IMR-90 (cell line): ENCODE results near the gene ANKLE1. TPM values are rescaled to one million over a fixed set of nuclear protein-coding genes. Genes with fewer than 3 reads are reported as not detected.

Source experiments
- ATAC-seq: fragments of 200-7000 bp; cut with Tn5 transposase; 2 replicates; pipeline ENCODE4 v1.9.1; 2020; ENCODE audit warnings: low read depth, mild to moderate bottlenecking, moderate library complexity
- BruUV-seq: library from RNA; stranded (reverse); fragments of 400-500 nt; replicated peaks from 2 replicates; lab custom pipeline; 2021; lab: Mats Ljungman, UMichigan
- CTCF ChIA-PET: fragments of 300-600 bp; formaldehyde crosslinking; extraction: SDS; loops from one replicate; lab custom pipeline; 2021; ENCODE audit warnings: antibody characterized with exemption; lab: Yijun Ruan, JAX
- POLR2A ChIA-PET: fragments of 300-600 bp; sonication (Branson Sonifier 250); formaldehyde crosslinking; loops from one replicate; lab custom pipeline; 2022; ENCODE audit warnings: antibody characterized with exemption; ENCODE audit not compliant: unreplicated experiment; lab: Charles Lee
- DNase-seq: peaks from one replicate; pipeline ENCODE4 v3.0.0; 2013
- H2AFZ ChIP-seq: replicated peaks from 2 replicates; pipeline ENCODE3; 2013; ENCODE audit warnings: low read length, mild to moderate bottlenecking; ENCODE audit not compliant: poor library complexity
- H2AK5ac ChIP-seq: 2 replicates; pipeline ENCODE4 v1.6.1; 2013; ENCODE audit warnings: low read depth, low read length, inconsistent platforms
- H2AK9ac ChIP-seq: replicated peaks from 2 replicates; pipeline ENCODE3; 2013; ENCODE audit warnings: mild to moderate bottlenecking, low read depth, low read length, moderate library complexity; ENCODE audit not compliant: poor library complexity
- H2BK120ac ChIP-seq: 2 replicates; pipeline ENCODE4 v1.6.1; 2013; ENCODE audit warnings: low read depth, low read length, inconsistent platforms
- H2BK15ac ChIP-seq: 3 replicates; pipeline ENCODE4 v1.6.1; 2013; ENCODE audit warnings: low read depth, low read length, inconsistent platforms
- H2BK20ac ChIP-seq: 2 replicates; pipeline ENCODE4 v1.6.1; 2013; ENCODE audit warnings: low read depth, mild to moderate bottlenecking, inconsistent platforms, low read length, moderate library complexity
- H2BK5ac ChIP-seq: 2 replicates; pipeline ENCODE4 v1.6.1; 2013; ENCODE audit warnings: mild to moderate bottlenecking, low read depth, low read length, inconsistent platforms; ENCODE audit not compliant: poor library complexity, severe bottlenecking
- H3K14ac ChIP-seq: replicated peaks from 2 replicates; pipeline ENCODE4 v1.6.1; 2013; ENCODE audit warnings: low read depth, low read length, inconsistent platforms
- H3K18ac ChIP-seq: 2 replicates; pipeline ENCODE4 v1.6.1; 2013; ENCODE audit warnings: low read depth, low read length, control low read depth
- H3K23ac ChIP-seq: 2 replicates; pipeline ENCODE4 v1.6.1; 2013; ENCODE audit warnings: low read depth, low read length, inconsistent platforms
- H3K27ac ChIP-seq: 2 replicates; pipeline ENCODE4 v1.5.1; 2013; ENCODE audit warnings: mild to moderate bottlenecking, control low read depth, low read length; ENCODE audit not compliant: insufficient read depth
- H3K27me3 ChIP-seq: 2 replicates; pipeline ENCODE4 v1.6.1; 2013; ENCODE audit warnings: low read length; ENCODE audit not compliant: control insufficient read depth, insufficient read depth
- H3K36me3 ChIP-seq: 2 replicates; pipeline ENCODE4 v1.6.1; 2013; ENCODE audit warnings: low read length, mixed read lengths; ENCODE audit not compliant: control insufficient read depth, insufficient read depth
- H3K4ac ChIP-seq: 2 replicates; pipeline ENCODE4 v1.6.1; 2013; ENCODE audit warnings: low read depth, low read length, inconsistent platforms
- H3K4me1 ChIP-seq: 2 replicates; pipeline ENCODE4 v1.6.1; 2013; ENCODE audit warnings: low read length, mixed read lengths; ENCODE audit not compliant: control insufficient read depth, insufficient read depth
- H3K4me2 ChIP-seq: 2 replicates; pipeline ENCODE4 v1.6.1; 2013; ENCODE audit warnings: low read depth, mild to moderate bottlenecking, control low read depth, low read length, moderate library complexity
- H3K4me3 ChIP-seq: 2 replicates; pipeline ENCODE4 v1.5.1; 2013; ENCODE audit warnings: low read depth, mild to moderate bottlenecking, control low read depth, low read length, moderate library complexity; ENCODE audit not compliant: insufficient read depth
- H3K56ac ChIP-seq: 2 replicates; pipeline ENCODE4 v1.6.1; 2013; ENCODE audit warnings: low read length, inconsistent platforms; ENCODE audit not compliant: insufficient read depth; ENCODE audit errors: extremely low read depth
- H3K79me1 ChIP-seq, 2 experiments: 2 replicates each; pipeline ENCODE4 v1.6.1; 2013; ENCODE audit warnings: low read length in 2 of 2, inconsistent platforms in 1 of 2, low read depth in 1 of 2
- H3K9ac ChIP-seq: 2 replicates; pipeline ENCODE4 v1.6.1; 2013; ENCODE audit warnings: low read depth, low read length, control low read depth
- H3K9me1 ChIP-seq: 2 replicates; pipeline ENCODE4 v1.6.1; 2013; ENCODE audit warnings: low read length, inconsistent platforms; ENCODE audit not compliant: insufficient read depth
- H3K9me3 ChIP-seq: 2 replicates; pipeline ENCODE4 v1.6.1; 2013; ENCODE audit warnings: low read length; ENCODE audit not compliant: control insufficient read depth, insufficient read depth
- H4K20me1 ChIP-seq: 2 replicates; pipeline ENCODE4 v1.6.1; 2013; ENCODE audit warnings: low read length, inconsistent platforms; ENCODE audit not compliant: insufficient read depth
- H4K5ac ChIP-seq: 2 replicates; pipeline ENCODE4 v1.6.1; 2013; ENCODE audit warnings: mild to moderate bottlenecking, low read depth, low read length, control low read depth
- H4K8ac ChIP-seq, 2 experiments: 2 replicates each; pipeline ENCODE4 v1.6.1; 2013; ENCODE audit warnings: low read depth in 2 of 2, low read length in 2 of 2, control low read depth in 1 of 2, inconsistent platforms in 1 of 2
- H4K91ac ChIP-seq: 2 replicates; pipeline ENCODE4 v1.6.1; 2013; ENCODE audit warnings: low read depth, low read length, inconsistent platforms; ENCODE audit not compliant: insufficient read depth
- FOS ChIP-seq: fragments of 150-350 bp; IDR thresholded peaks from 2 replicates; pipeline ENCODE4 v1.6.1; 2016; ENCODE audit warnings: low read depth, low read length
- NFE2L2 ChIP-seq: fragments of 150-350 bp; IDR thresholded peaks from 2 replicates; pipeline ENCODE4 v1.6.1; 2016; ENCODE audit warnings: low read depth, mild to moderate bottlenecking, low read length
- RAD21 ChIP-seq: IDR thresholded peaks from 2 replicates; pipeline ENCODE4 v1.6.1; 2012; ENCODE audit warnings: low read length, improper control_type of control experiment
- RCOR1 ChIP-seq: IDR thresholded peaks from 2 replicates; pipeline ENCODE4 v1.6.1; 2012; ENCODE audit warnings: mild to moderate bottlenecking, low read length, improper control_type of control experiment; ENCODE audit not compliant: insufficient replicate concordance
- WGBS, 2 experiments: methylation state at CpG; one replicate each; pipeline versions ENCODE4 v1.1.5 to v1.1.7; 2013; ENCODE audit warnings: missing lambda C conversion rate in 2 of 2; ENCODE audit not compliant: insufficient read length in 1 of 2; ENCODE audit errors: extremely low coverage in 2 of 2; 5-methylcytosine and 5-hydroxymethylcytosine counted together
- dilution Hi-C: fragments of 300-500 bp; cut with HindIII; formaldehyde crosslinking; loops from one replicate; pipeline ENCODE4 v1.14.3; 2018; ENCODE audit warnings: low sequenced_read_pairs; ENCODE audit not compliant: unreplicated experiment
- in situ Hi-C: fragments of 300-500 bp; cut with MboI; formaldehyde crosslinking; loops from 3 replicates; pipeline ENCODE4 v1.14.3; 2019; ENCODE audit warnings: low sequenced_read_pairs, inconsistent platforms, mixed read lengths
- intact Hi-C: fragments of 100-400 bp; cut with micrococcal nuclease; formaldehyde crosslinking; loops from 2 replicates; pipeline ENCODE4 v1.10.0; 2022
- polyA plus RNA-seq, 3 experiments: library from polyadenylated mRNA; depleted of rRNA; stranded (reverse); fragments of >200 nt; gene quantifications; 2 replicates each; pipeline ENCODE4 v1.2.3, GENCODE V29; 2012; ENCODE audit warnings: low replicate concordance in 1 of 3
- total RNA-seq: library from RNA; depleted of rRNA; stranded (reverse); fragments of >200 nt; gene quantifications from 2 replicates; pipeline ENCODE4 v1.2.3, GENCODE V29; 2012
- TF ChIP-seq, protein P1 (sequence below): fragments of 150-350 bp; IDR thresholded peaks from 2 replicates; pipeline ENCODE4 v1.6.1; 2016; ENCODE audit warnings: low read depth, mild to moderate bottlenecking, low read length, moderate library complexity, borderline replicate concordance

The ANKLE1 gene
- total and polyA plus RNA-seq, 2 of the 4 experiments (the other 2 are of a cell fraction) = under 0.01 to 0.87 TPM

- Histone ChIP-seq H2BK120ac (no peak overlapping the region), H3K18ac (no peak overlapping the region), H4K8ac (peak overlapping the region; percentile 30 to 43; a peak in 1 of 4 replicates), H3K9me1 (peaks cover 17% of the 10 kb centered on the region), H4K5ac (peak overlapping the region; percentile 42; the same call in 1 of the 2 replicates), H4K20me1 (peaks cover 29% of the 10 kb centered on the region), H2AK5ac (peak overlapping the region; percentile 93), H2BK20ac (0 out of 2 replicates have a peak overlapping the region, but pooled peaks have one; percentile 25), H2BK5ac (peak overlapping the region; percentile 89), H3K9me3 (no peaks in the 10 kb centered on the region), H3K14ac (peak overlapping the region; percentile 19), H2BK15ac (no peak overlapping the region), H3K4ac (peak overlapping the region; percentile 79), H3K23ac (no peak overlapping the region), H3K27ac (peak overlapping the region; percentile 81), H3K79me1 (peaks cover 34 to 73% of the 10 kb centered on the region in 2 experiments), H3K36me3 (peaks cover 29% of the 10 kb centered on the region), H3K9ac (peak overlapping the region; percentile 22; the same call in 1 of the 2 replicates), H3K4me3 (no peak overlapping the region), H3K4me1 (peaks cover 12% of the 10 kb centered on the region), H4K91ac (peak overlapping the region; percentile 73), H2AK9ac (peak overlapping the region; percentile 92), H3K27me3 (no peaks in the 10 kb centered on the region), H2AFZ (no peak overlapping the region), H3K56ac (no peak overlapping the region), H3K4me2 (peak overlapping the region; percentile 57)
- in situ Hi-C loops (no loop called here), dilution Hi-C loops (no loop called here), intact Hi-C loops (no loop called here)
- 67% methylated on average over 10 of the region's 11 CpGs; no CpG with 5 or more reads in 1 of the 2 experiments for WGBS, 2 experiments
- DNase-seq (peak; percentile 79), ATAC-seq (peak; percentile 48)
- ChIA-PET POLR2A (no interaction called here), CTCF (no interaction called here)
- BruUV-seq = no TSS peak
- no peak for TF ChIP-seq RCOR1
- no peak for TF ChIP-seq NFE2L2
- TF ChIP-seq, protein P1, sequence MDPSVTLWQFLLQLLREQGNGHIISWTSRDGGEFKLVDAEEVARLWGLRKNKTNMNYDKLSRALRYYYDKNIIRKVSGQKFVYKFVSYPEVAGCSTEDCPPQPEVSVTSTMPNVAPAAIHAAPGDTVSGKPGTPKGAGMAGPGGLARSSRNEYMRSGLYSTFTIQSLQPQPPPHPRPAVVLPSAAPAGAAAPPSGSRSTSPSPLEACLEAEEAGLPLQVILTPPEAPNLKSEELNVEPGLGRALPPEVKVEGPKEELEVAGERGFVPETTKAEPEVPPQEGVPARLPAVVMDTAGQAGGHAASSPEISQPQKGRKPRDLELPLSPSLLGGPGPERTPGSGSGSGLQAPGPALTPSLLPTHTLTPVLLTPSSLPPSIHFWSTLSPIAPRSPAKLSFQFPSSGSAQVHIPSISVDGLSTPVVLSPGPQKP = no peak
- TF ChIP-seq FOS = peak; percentile 66
- no peak for TF ChIP-seq RAD21
These were observed 29.9 kb downstream of the ANKLE1 start for GRCh38 chr19:17311455-17312188.
